ENCODE results near the gene NUB1.

GRCh38 chr7:151389768-151390597 is 48.4 kb downstream of the NUB1 start:
- TF ChIP-seq POLR2A (IDR thresholded peaks at IDR 0.05) (no peak), CTCF (IDR thresholded peaks at IDR 0.05) (no peak)
